ENCODE data around the gene NAP1L5.

DNA sequence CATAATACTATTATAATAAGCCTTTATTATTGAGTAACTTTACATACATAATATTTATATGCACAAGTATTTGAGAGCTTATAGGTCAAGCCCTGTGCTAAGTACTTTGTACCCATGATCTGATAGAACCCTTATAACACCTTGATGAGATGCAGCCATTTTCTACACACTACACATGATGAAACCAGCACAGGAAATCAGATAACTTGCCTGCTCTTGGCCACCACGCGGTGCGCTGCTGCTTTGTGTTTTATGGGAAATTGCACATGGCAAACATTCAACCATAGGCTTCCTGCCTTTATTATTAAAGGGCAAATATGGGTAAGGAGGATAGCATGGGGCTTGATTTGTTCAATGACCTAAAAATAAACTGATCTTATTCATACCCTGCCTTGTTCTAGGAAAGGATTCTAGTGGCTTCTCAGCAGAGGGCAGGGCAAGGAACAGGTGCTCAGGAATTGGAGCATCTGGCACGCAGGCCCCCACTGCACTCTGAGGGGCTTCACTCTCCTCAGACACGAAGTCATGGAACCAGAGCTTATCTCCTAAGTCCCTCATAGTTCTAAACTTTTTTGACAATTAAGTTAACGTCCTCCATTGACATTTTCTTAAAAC is 31.6 kb upstream of the NAP1L5 start:
- TF ChIP-seq, protein P1, sequence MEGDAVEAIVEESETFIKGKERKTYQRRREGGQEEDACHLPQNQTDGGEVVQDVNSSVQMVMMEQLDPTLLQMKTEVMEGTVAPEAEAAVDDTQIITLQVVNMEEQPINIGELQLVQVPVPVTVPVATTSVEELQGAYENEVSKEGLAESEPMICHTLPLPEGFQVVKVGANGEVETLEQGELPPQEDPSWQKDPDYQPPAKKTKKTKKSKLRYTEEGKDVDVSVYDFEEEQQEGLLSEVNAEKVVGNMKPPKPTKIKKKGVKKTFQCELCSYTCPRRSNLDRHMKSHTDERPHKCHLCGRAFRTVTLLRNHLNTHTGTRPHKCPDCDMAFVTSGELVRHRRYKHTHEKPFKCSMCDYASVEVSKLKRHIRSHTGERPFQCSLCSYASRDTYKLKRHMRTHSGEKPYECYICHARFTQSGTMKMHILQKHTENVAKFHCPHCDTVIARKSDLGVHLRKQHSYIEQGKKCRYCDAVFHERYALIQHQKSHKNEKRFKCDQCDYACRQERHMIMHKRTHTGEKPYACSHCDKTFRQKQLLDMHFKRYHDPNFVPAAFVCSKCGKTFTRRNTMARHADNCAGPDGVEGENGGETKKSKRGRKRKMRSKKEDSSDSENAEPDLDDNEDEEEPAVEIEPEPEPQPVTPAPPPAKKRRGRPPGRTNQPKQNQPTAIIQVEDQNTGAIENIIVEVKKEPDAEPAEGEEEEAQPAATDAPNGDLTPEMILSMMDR (IDR thresholded peaks at IDR 0.05; ENCODE audit: insufficient read depth, low read length, poor library complexity, severe bottlenecking): no peak
- no peak for TF ChIP-seq EZH2phosphoT487 (conservative IDR thresholded peaks at IDR 0.05; ENCODE audit: low read length)
